GM18870 (cell line): ENCODE measurements around the gene TMSB4X.

ENCODE experiments used
- ATAC-seq: cut with Tn5 transposase; IDR thresholded peaks from one replicate; pipeline ENCODE4 v1.9.1; 2021; ENCODE audit warnings: moderate library complexity; ENCODE audit not compliant: unreplicated experiment

The TMSB4X gene

GRCh38 chrX:13022926-13023325 lies 48.0 kb downstream of the TMSB4X start:
- peak; percentile 87 for ATAC-seq

- ATAC-seq, result no peak
Measured at GRCh38 chrX:13023567-13023966, 48.7 kb downstream of the TMSB4X start.

GRCh38 chrX:13023979-13024378 lies 49.1 kb downstream of the TMSB4X start:
- ATAC-seq, result no peak

- no peak for ATAC-seq
Measured at GRCh38 chrX:13024986-13025385, 50.1 kb downstream of the TMSB4X start.
